ENCODE measurements around the gene GID8. TPM values are rescaled to one million over a fixed set of nuclear protein-coding genes. Genes with fewer than 3 reads are reported as not detected.

GID8 gene
- total and polyA plus RNA-seq, 2 donors from 2014 or later = 16.4 to 37.3 TPM

GRCh38 chr20:62980970-62981369 lies 43.0 kb downstream of the GID8 start:
- Histone ChIP-seq H3K4me3 (ENCODE audit: low read length in 3 of 3) (no peak overlapping the region), H3K9ac (ENCODE audit: low read length in 3 of 3) (no peak overlapping the region), H3K9me3 (ENCODE audit: control insufficient read depth in 2 of 3, insufficient read depth in 1 of 3, low read length in 3 of 3) (no peaks in the 10 kb centered on the region), H3K27ac (ENCODE audit: low read depth in 2 of 2, low read length in 2 of 2) (no peak overlapping the region), H3K4me1 (ENCODE audit: control insufficient read depth in 2 of 3, insufficient read depth in 2 of 3, low read depth in 1 of 3, low read length in 3 of 3) (no peaks in the 10 kb centered on the region), H3K27me3 (ENCODE audit: control insufficient read depth, insufficient read depth, low read length) (peaks cover 11% of the 10 kb centered on the region), H3K36me3 (ENCODE audit: control insufficient read depth in 2 of 3, insufficient read depth in 3 of 3, low read length in 3 of 3) (no peaks in the 10 kb centered on the region)
- DNase-seq (peak in 4 of 5 donors; percentile 51 to 69 (median 63)), FAIRE-seq (no peak)
- TF ChIP-seq CTCF (IDR thresholded peaks at IDR 0.05; ENCODE audit: borderline replicate concordance, extremely low read depth, insufficient read depth) = no peak
- intact Hi-C loops (cut with DNase I) = no loop called here

GRCh38 chr20:62982124-62983075 lies 44.5 kb downstream of the GID8 start:
- Histone ChIP-seq H3K9me3 (ENCODE audit: control insufficient read depth in 2 of 3, insufficient read depth in 1 of 3, low read length in 3 of 3) (no peaks in the 10 kb centered on the region), H3K4me1 (ENCODE audit: control insufficient read depth in 2 of 3, insufficient read depth in 2 of 3, low read depth in 1 of 3, low read length in 3 of 3) (no peaks in the 10 kb centered on the region), H3K27me3 (ENCODE audit: control insufficient read depth, insufficient read depth, low read length) (peaks cover 11% of the 10 kb centered on the region), H3K4me3 (ENCODE audit: low read length in 3 of 3) (no peak overlapping the region), H3K36me3 (ENCODE audit: control insufficient read depth in 2 of 3, insufficient read depth in 3 of 3, low read length in 3 of 3) (no peaks in the 10 kb centered on the region), H3K9ac (ENCODE audit: low read length in 3 of 3) (no peak overlapping the region), H3K27ac (ENCODE audit: low read depth in 2 of 2, low read length in 2 of 2) (no peak overlapping the region)
- DNase-seq = no peak
- intact Hi-C loops (cut with DNase I) = no loop called here
- FAIRE-seq = no peak
- no peak for TF ChIP-seq CTCF (IDR thresholded peaks at IDR 0.05; ENCODE audit: borderline replicate concordance, extremely low read depth, insufficient read depth)

- H3K27ac ChIP-seq (ENCODE audit: low read depth in 2 of 2, low read length in 2 of 2) = no peak overlapping the region
- no peak overlapping the region for H3K9ac ChIP-seq (ENCODE audit: low read length in 3 of 3)
- DNase-seq = no peak
- no peak for TF ChIP-seq CTCF (IDR thresholded peaks at IDR 0.05; ENCODE audit: borderline replicate concordance, extremely low read depth, insufficient read depth)
- H3K4me1 ChIP-seq (ENCODE audit: control insufficient read depth in 2 of 3, insufficient read depth in 2 of 3, low read depth in 1 of 3, low read length in 3 of 3) = no peaks in the 10 kb centered on the region
- intact Hi-C loops (cut with DNase I) = no loop called here
- no peak for FAIRE-seq
- no peaks in the 10 kb centered on the region for H3K9me3 ChIP-seq (ENCODE audit: control insufficient read depth in 2 of 3, insufficient read depth in 1 of 3, low read length in 3 of 3)
- H3K27me3 ChIP-seq (ENCODE audit: control insufficient read depth, insufficient read depth, low read length) = peaks cover 11% of the 10 kb centered on the region
- no peak overlapping the region for H3K4me3 ChIP-seq (ENCODE audit: low read length in 3 of 3)
- no peaks in the 10 kb centered on the region for H3K36me3 ChIP-seq (ENCODE audit: control insufficient read depth in 2 of 3, insufficient read depth in 3 of 3, low read length in 3 of 3)
Measured at GRCh38 chr20:62983210-62983609, 45.3 kb downstream of the GID8 start.
